ENCODE results near the gene NPFFR1.

Gene NPFFR1

DNA sequence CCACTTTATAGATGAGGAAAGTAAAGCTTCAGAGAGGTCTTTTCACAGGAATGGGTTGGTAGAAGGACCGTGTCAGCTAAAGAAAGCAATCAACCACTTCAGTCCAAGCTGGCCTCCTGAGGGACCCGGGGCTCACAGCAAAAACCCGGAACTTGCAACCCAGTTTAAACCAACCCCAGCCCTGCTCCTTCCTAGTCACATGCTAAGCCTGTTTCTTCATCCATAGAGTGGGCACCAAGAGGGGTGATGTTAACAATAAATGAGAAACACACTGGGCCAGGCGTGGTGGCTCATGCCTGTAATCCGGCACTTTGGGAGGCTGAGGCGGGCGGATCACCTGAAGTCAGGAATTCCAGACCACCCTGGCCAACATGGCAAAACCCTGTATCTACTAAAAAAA is 12.1 kb upstream of the NPFFR1 start:
- FAIRE-seq (no peak), DNase-seq (ENCODE audit: insufficient read length, low spot score) (no peak)
- TF ChIP-seq TAF1 (IDR thresholded peaks at IDR 0.05; ENCODE audit: low read depth, low read length): no peak
- TF ChIP-seq POLR2AphosphoS5 (IDR thresholded peaks at IDR 0.05; ENCODE audit: low read depth, low read length): no peak
- TF ChIP-seq SPI1 (IDR thresholded peaks at IDR 0.05; ENCODE audit: low read depth, low read length): no peak
- no peak for TF ChIP-seq PAX5 (IDR thresholded peaks at IDR 0.05; ENCODE audit: insufficient read depth, low read length, severe bottlenecking)
- TF ChIP-seq POU2F2 (IDR thresholded peaks at IDR 0.05; ENCODE audit: low read depth, low read length): no peak
- no peak for TF ChIP-seq POLR2A (IDR thresholded peaks at IDR 0.05; ENCODE audit: low read depth, low read length)

GRCh38 chr10:70295321-70295720 is 11.5 kb upstream of the NPFFR1 start:
- TF ChIP-seq POU2F2 (IDR thresholded peaks at IDR 0.05; ENCODE audit: low read depth, low read length): no peak
- TF ChIP-seq TAF1 (IDR thresholded peaks at IDR 0.05; ENCODE audit: low read depth, low read length): no peak
- no peak for TF ChIP-seq POLR2A (IDR thresholded peaks at IDR 0.05; ENCODE audit: low read depth, low read length)
- no peak for TF ChIP-seq PAX5 (IDR thresholded peaks at IDR 0.05; ENCODE audit: insufficient read depth, low read length, severe bottlenecking)
- no peak for TF ChIP-seq POLR2AphosphoS5 (IDR thresholded peaks at IDR 0.05; ENCODE audit: low read depth, low read length)
- TF ChIP-seq SPI1 (IDR thresholded peaks at IDR 0.05; ENCODE audit: low read depth, low read length): no peak
- FAIRE-seq: no peak

DNA sequence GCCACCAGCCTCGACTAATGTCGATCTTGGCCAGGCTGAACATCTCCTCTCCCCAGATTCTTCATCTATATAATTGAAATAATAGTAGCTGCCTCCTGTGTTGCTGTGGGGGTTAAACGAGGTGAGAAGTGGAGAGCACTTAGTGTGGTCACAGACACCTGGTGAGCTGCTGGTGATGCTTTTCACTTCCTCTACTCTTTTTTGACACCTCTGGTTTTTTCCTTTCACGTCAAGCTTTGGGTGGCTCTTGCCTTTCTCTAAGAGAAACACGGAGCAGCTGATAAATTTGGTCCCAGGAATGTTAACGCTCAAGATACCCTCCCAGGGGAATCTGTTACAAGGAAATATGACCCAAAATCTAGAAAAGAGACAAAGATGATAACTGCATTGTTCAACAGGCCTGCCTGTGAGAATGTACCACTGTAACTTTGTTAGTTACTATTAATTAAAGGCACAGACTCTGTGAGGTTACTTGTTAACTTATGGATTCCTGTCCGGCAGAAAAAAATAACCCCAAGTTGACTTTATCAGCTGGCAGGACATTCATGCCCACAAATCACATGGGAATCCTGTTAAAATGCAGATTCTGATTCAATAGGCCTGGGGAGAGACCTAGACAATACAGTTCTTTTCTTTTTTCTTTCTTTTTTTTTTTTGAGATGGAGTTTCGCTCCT is 9.5 kb upstream of the NPFFR1 start:
- DNase-seq (ENCODE audit: insufficient read length, low spot score) (peak; percentile 46), FAIRE-seq (peak; percentile 82)
- TF ChIP-seq POU2F2 (IDR thresholded peaks at IDR 0.05; ENCODE audit: low read depth, low read length) (no peak), SPI1 (IDR thresholded peaks at IDR 0.05; ENCODE audit: low read depth, low read length) (peak; percentile 87)

More at GRCh38 chr10:70295321-70295720, 11.5 kb upstream of the NPFFR1 start:
- DNase-seq (ENCODE audit: insufficient read length, low spot score): no peak

- DNase-seq (ENCODE audit: insufficient read length, low spot score) (no peak), FAIRE-seq (no peak)
- TF ChIP-seq TAF1 (IDR thresholded peaks at IDR 0.05; ENCODE audit: low read depth, low read length): no peak
- TF ChIP-seq POLR2AphosphoS5 (IDR thresholded peaks at IDR 0.05; ENCODE audit: low read depth, low read length): no peak
- TF ChIP-seq SPI1 (IDR thresholded peaks at IDR 0.05; ENCODE audit: low read depth, low read length): no peak
- TF ChIP-seq POLR2A (IDR thresholded peaks at IDR 0.05; ENCODE audit: low read depth, low read length): no peak
- no peak for TF ChIP-seq POU2F2 (IDR thresholded peaks at IDR 0.05; ENCODE audit: low read depth, low read length)
- TF ChIP-seq PAX5 (IDR thresholded peaks at IDR 0.05; ENCODE audit: insufficient read depth, low read length, severe bottlenecking): no peak
These were observed 8.2 kb upstream of the NPFFR1 start for GRCh38 chr10:70292004-70292403.

GRCh38 chr10:70289739-70290138 is 5.9 kb upstream of the NPFFR1 start:
- no peak for TF ChIP-seq PAX5 (IDR thresholded peaks at IDR 0.05; ENCODE audit: insufficient read depth, low read length, severe bottlenecking)
- TF ChIP-seq TAF1 (IDR thresholded peaks at IDR 0.05; ENCODE audit: low read depth, low read length): no peak
- TF ChIP-seq POLR2AphosphoS5 (IDR thresholded peaks at IDR 0.05; ENCODE audit: low read depth, low read length): no peak
- no peak for TF ChIP-seq SPI1 (IDR thresholded peaks at IDR 0.05; ENCODE audit: low read depth, low read length)
- no peak for TF ChIP-seq POLR2A (IDR thresholded peaks at IDR 0.05; ENCODE audit: low read depth, low read length)
- no peak for TF ChIP-seq POU2F2 (IDR thresholded peaks at IDR 0.05; ENCODE audit: low read depth, low read length)
- FAIRE-seq (no peak), DNase-seq (ENCODE audit: insufficient read length, low spot score) (no peak)

DNA sequence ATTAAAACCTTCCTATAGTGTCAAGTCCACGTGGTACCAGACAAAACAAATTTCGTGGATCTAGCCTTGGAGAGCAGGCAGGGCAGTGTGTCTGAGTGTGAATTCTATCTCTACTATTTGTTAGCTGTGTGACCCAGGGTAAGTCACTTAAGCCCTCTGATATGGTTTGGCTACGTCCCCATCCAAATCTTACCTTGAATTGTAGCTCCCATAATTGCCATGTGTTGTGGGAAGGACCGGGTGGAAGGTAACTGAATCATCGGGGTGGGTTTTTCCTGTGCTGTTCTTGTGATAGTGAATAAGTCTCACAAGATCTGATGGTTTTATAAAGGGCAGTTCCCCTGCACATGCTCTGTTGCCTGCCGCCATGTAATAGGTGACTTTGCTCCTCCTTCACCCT is 2.8 kb upstream of the NPFFR1 start:
- DNase-seq (ENCODE audit: insufficient read length, low spot score) (no peak), FAIRE-seq (no peak)
- TF ChIP-seq SPI1 (IDR thresholded peaks at IDR 0.05; ENCODE audit: low read depth, low read length) (no peak), POLR2AphosphoS5 (IDR thresholded peaks at IDR 0.05; ENCODE audit: low read depth, low read length) (no peak), POLR2A (IDR thresholded peaks at IDR 0.05; ENCODE audit: low read depth, low read length) (no peak), PAX5 (IDR thresholded peaks at IDR 0.05; ENCODE audit: insufficient read depth, low read length, severe bottlenecking) (no peak), POU2F2 (IDR thresholded peaks at IDR 0.05; ENCODE audit: low read depth, low read length) (no peak), TAF1 (IDR thresholded peaks at IDR 0.05; ENCODE audit: low read depth, low read length) (no peak)

- FAIRE-seq (no peak), DNase-seq (ENCODE audit: insufficient read length, low spot score) (no peak)
- TF ChIP-seq POU2F2 (IDR thresholded peaks at IDR 0.05; ENCODE audit: low read depth, low read length): no peak
- TF ChIP-seq SPI1 (IDR thresholded peaks at IDR 0.05; ENCODE audit: low read depth, low read length): no peak
- TF ChIP-seq POLR2AphosphoS5 (IDR thresholded peaks at IDR 0.05; ENCODE audit: low read depth, low read length): no peak
- TF ChIP-seq TAF1 (IDR thresholded peaks at IDR 0.05; ENCODE audit: low read depth, low read length): no peak
- TF ChIP-seq POLR2A (IDR thresholded peaks at IDR 0.05; ENCODE audit: low read depth, low read length): no peak
- TF ChIP-seq PAX5 (IDR thresholded peaks at IDR 0.05; ENCODE audit: insufficient read depth, low read length, severe bottlenecking): no peak
These were observed 1.6 kb upstream of the NPFFR1 start for GRCh38 chr10:70285476-70285831.

DNA sequence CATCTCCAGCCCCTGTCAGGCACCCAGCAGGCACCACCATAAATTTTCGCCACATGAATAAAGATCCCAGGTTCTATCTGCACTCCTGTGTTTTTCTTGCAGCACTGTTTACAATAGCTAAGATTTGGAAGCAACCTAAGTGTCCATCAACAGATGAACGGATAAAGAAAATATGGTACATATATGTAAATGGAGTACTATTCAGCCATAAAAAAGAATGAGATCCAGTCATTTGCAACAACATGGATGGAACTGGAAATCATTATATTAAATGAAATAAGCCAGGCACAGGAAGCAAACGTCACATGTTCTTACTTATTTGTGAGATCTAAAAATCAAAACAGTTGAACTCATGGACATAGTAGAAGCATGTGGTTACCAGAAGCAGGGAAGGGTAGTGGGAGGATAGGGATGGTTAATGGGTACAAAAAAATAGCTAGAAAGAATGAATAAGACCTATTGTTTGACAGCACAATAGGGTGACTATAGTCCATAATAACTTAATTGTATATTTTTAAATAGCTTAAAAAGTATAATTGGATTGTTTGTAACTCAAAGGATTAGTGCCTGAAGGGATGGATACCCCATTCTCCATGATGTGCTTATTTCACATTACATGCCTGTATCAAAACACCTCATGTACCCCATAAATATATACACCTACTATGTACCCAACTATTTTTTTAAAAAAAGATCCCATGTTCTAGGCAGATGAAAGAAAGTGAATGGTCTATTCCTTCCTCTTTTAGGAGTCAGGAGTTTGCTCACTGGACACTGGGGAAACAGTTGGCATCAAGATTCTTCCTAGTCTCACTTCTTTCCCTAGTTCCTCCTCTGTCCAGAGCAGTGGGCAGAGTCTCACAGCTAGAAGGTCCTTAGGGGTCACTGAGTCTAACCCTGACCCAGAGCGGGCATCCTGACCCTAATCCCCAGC is 1.0 kb upstream of the NPFFR1 start:
- DNase-seq (ENCODE audit: insufficient read length, low spot score) (no peak), FAIRE-seq (no peak)
- TF ChIP-seq TAF1 (IDR thresholded peaks at IDR 0.05; ENCODE audit: low read depth, low read length) (no peak), POU2F2 (IDR thresholded peaks at IDR 0.05; ENCODE audit: low read depth, low read length) (no peak), SPI1 (IDR thresholded peaks at IDR 0.05; ENCODE audit: low read depth, low read length) (no peak), PAX5 (IDR thresholded peaks at IDR 0.05; ENCODE audit: insufficient read depth, low read length, severe bottlenecking) (no peak), POLR2A (IDR thresholded peaks at IDR 0.05; ENCODE audit: low read depth, low read length) (no peak)

DNA sequence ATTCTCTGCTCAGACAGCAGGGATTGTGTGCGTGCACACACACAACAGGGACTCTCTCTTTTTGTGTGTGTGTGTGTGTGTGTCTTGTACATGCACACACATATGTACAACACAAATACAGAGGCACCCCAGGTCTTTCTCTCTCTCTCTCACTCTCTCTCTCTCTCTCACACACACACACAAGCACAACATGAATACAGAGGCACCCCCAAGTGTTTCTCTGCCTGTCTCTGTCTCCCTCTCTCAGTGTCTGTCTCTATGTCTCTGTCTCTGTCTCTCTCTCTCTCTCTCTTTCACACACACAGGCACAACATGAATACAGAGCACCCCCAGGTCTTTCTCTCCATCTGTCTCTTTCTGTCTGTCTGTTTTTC is 746 bp downstream of the NPFFR1 start:
- no peak for TF ChIP-seq PAX5 (IDR thresholded peaks at IDR 0.05; ENCODE audit: insufficient read depth, low read length, severe bottlenecking)
- no peak for TF ChIP-seq POLR2AphosphoS5 (IDR thresholded peaks at IDR 0.05; ENCODE audit: low read depth, low read length)
- TF ChIP-seq TAF1 (IDR thresholded peaks at IDR 0.05; ENCODE audit: low read depth, low read length): no peak
- no peak for TF ChIP-seq SPI1 (IDR thresholded peaks at IDR 0.05; ENCODE audit: low read depth, low read length)
- TF ChIP-seq POLR2A (IDR thresholded peaks at IDR 0.05; ENCODE audit: low read depth, low read length): no peak
- TF ChIP-seq POU2F2 (IDR thresholded peaks at IDR 0.05; ENCODE audit: low read depth, low read length): no peak
- DNase-seq (ENCODE audit: insufficient read length, low spot score) (no peak), FAIRE-seq (no peak)

Measured in GM12891 (cell line).